ENCODE measurements around the gene HLA-B. TPM values are rescaled to one million over a fixed set of nuclear protein-coding genes. Genes with fewer than 3 reads are reported as not detected.

The HLA-B gene
- polyA plus RNA-seq, 3 donors from 2014 or later, result 9,643 to 11,927 (median 10,594) TPM

DNA sequence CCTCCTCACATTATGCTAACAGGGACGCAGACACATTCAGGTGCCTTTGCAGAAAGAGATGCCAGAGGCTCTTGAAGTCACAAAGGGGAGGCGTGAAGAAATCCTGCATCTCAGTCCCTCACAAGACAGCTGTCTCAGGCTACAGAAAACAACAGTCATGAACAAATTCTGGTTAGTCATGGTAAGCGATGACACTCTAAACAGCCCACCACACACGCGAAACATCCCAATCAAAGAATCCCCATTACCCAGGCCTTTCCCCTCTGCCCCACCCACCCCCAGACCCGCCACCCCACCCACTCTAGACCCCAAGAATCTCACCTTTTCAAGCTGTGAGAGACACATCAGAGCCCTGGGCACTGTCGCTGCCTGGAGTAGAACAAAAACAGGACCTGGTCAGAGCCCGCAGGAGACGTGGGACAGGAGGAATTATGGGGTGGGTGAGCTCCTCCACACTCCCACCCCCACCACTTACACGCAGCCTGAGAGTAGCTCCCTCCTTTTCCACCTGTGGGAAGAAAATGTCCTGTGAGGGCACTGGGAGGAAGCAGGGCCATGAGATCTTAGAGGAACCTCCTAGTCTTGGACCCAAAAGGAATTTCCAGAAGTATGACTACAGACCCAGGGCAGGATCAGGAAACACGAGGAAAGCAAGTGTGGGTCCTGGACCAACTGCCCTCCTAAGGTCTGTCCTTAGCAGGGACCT is 2.7 kb downstream of the HLA-B start:
- peaks cover 67 to 79% of the 10 kb centered on the region in 2 donors for H3K4me1 Mint-ChIP-seq
- H3K4me3 Mint-ChIP-seq, result peak overlapping the region; percentile 96 to 99 (median 97)
- H3K27me3 Mint-ChIP-seq (ENCODE audit: low read depth in 3 of 3), result peaks cover 65 to 69% (median 68%) of the 10 kb centered on the region in 3 donors
- peak overlapping the region; percentile 46 to 100 (median 96) for H3K27ac Mint-ChIP-seq
- peak; percentile 38 to 54 (median 46) for DNase-seq
- H3K36me3 Mint-ChIP-seq, result peaks cover 32 to 37% (median 37%) of the 10 kb centered on the region in 3 donors
- no peaks in the 10 kb centered on the region for H3K9me3 Mint-ChIP-seq

DNA sequence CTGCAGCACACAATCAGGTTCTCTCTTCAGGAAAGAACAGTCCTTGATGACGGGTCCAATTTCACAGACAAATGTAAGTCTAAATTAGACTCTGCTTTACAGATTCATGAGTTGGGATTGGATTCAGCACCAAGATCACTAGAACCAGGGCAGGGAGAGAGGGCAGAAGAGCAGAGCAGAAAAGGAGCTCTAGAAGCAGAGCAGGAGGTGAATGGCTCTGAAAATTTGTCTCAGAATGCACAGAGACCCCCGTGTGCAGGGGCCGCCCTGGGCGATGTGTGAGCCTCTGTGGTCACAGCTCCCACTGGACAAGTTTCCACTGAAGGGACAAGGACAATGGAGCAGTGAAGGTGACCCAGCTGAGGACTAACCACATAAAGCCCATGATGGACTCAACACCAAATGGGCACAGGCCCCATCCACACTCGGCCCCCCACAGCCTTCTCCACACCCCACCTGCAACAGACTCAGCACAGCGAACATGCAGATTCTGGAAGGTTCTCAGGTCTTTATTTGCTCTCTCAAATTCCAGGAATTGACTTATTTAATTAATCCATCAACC is 3.5 kb downstream of the HLA-B start:
- Mint-ChIP-seq H3K4me3 (peak overlapping the region; percentile 96 to 99 (median 97)), H3K27ac (peak overlapping the region; percentile 46 to 100 (median 96)), H3K36me3 (peaks cover 32 to 37% (median 37%) of the 10 kb centered on the region in 3 donors), H3K27me3 (ENCODE audit: low read depth in 3 of 3) (peaks cover 65 to 69% (median 68%) of the 10 kb centered on the region in 3 donors), H3K4me1 (peaks cover 59 to 70% of the 10 kb centered on the region in 2 donors), H3K9me3 (no peaks in the 10 kb centered on the region)
- peak in 2 of 3 donors; percentile 21 to 39 for DNase-seq

DNA sequence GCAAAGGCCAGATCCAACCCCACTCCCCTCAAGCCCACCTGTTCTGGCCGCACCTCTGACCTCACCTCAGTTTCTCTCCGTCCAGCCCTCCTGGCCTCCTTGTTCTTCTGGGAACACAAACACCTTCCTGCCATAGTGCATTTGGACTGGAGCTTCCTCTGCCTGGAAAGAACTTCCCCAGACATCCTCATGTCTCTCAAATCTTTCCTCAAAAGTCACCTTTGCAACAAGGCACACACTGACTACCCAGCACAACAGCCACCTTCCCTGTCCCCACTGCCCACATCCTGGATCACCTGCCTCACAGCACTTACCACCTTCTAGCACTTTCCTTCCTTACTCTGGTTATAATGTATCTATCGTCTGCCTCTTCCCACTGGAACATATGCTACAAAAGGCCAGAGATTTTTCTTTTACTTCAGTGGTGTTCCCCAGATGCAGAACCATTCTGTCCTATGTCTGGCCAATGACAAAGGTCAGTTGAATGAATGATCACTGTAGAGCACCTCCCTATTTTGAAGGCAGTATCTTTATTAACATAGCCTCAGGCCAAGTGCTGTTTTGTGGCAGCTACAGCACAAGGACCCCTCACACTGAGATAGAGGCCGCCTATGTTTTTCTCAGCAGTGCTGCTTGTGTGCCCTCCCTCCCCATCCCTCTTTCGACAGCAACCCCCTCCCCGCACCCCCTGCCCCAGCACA is 4.1 kb downstream of the HLA-B start:
- Mint-ChIP-seq H3K27ac (peak overlapping the region; percentile 46 to 100 (median 96)), H3K4me1 (peaks cover 53 to 64% of the 10 kb centered on the region in 2 donors), H3K9me3 (no peaks in the 10 kb centered on the region), H3K27me3 (ENCODE audit: low read depth in 3 of 3) (peaks cover 65 to 69% (median 68%) of the 10 kb centered on the region in 3 donors), H3K4me3 (peak overlapping the region; percentile 96 to 99 (median 97)), H3K36me3 (peaks cover 32 to 37% (median 37%) of the 10 kb centered on the region in 3 donors)
- DNase-seq, result peak; percentile 35 to 56 (median 49)

DNA sequence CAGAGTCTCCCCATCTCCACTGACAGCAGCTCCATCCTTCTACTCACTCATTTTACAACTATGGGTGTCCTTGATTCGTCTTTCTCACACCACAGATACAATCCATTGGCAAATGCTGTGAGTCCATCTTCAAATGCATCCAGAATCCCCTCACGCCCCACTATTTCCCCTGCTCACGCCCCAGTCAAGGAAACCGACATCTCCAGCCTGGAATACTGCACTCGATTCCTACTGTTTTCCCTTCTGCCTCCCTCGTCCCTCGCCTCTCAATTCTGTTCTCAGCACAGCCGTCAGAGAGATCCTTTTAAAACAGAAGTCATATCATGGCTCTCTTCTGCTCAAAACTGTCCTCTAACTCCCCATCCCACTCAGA is 4.7 kb downstream of the HLA-B start:
- Mint-ChIP-seq H3K9me3 (no peaks in the 10 kb centered on the region), H3K36me3 (peaks cover 32 to 37% (median 37%) of the 10 kb centered on the region in 3 donors), H3K4me1 (peaks cover 48 to 58% of the 10 kb centered on the region in 2 donors), H3K27ac (peak overlapping the region; percentile 46 to 100 (median 96)), H3K4me3 (peak overlapping the region; percentile 96 to 99 (median 97)), H3K27me3 (ENCODE audit: low read depth in 3 of 3) (peaks cover 63 to 68% (median 66%) of the 10 kb centered on the region in 3 donors)
- peak in 2 of 3 donors; percentile 24 to 31 for DNase-seq

DNA sequence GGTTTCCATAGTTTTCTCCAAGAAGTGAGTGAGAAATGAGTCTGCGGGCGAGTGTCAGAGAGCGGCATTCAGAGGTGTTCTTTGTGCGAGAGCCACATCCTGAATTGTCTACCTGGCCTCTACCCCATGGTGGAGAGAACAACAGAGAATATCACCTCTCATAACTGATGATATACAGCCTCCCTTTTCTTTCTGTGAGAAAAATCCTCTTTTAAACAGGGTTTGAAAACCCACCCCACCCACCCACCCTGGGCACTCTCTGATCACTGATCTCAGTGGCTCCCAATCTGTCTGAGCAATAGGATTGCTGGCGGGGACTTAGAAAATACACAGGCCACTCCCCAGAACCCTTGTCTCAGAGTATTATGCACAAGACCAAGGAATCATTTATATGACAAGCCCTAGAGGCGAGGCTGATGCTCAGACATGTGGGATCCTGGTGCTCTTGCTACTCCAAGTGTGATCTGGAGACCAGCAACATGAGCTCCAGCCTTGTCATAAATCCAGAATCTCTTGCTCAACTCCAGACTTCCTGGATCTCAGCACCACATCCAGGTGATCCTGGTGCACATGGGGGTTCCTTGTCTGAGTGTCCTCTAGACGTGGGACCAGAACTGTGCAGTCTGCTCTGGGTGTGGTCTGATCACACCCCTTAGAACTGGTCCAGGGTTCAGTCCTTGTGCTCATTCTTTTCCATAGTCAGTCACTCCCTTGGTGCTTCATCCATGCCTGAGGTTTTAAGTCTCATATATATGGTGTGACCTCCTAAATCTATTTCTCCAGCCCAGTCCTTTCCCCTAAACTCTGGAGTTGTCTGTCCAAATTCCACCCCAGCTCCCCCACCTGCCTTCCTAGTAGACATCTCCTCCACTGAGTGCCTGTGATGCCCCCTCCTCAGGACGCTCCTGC is 5.3 kb downstream of the HLA-B start:
- H3K4me3 Mint-ChIP-seq, result peak overlapping the region; percentile 96 to 99 (median 97)
- peaks cover 56 to 63% (median 60%) of the 10 kb centered on the region in 3 donors for H3K27me3 Mint-ChIP-seq (ENCODE audit: low read depth in 3 of 3)
- peaks cover 32 to 37% (median 37%) of the 10 kb centered on the region in 3 donors for H3K36me3 Mint-ChIP-seq
- peak overlapping the region; percentile 80 to 100 (median 96) for H3K27ac Mint-ChIP-seq
- no peaks in the 10 kb centered on the region for H3K9me3 Mint-ChIP-seq
- peaks cover 47 to 58% of the 10 kb centered on the region in 2 donors for H3K4me1 Mint-ChIP-seq
- peak; percentile 48 to 55 (median 55) for DNase-seq

DNA sequence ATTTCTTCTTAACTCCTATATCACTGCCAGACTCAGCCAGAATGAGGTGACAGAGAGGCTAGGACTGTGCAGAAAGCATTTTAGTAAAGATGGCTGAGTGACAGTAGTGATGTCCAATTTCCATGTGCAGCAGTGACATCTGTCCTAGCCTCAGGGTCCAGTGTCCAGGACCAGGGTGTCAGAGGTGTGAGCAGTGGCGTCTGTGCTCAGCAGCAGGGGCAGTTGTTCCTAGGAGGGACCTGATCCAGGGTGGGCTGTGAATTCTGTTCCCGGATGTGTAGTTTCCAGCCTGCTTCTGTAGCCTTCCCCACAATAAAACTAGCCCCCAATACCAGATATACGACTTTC is 6.0 kb downstream of the HLA-B start:
- peaks cover 47 to 58% of the 10 kb centered on the region in 2 donors for H3K4me1 Mint-ChIP-seq
- H3K27me3 Mint-ChIP-seq (ENCODE audit: low read depth in 3 of 3), result peaks cover 50 to 57% (median 54%) of the 10 kb centered on the region in 3 donors
- no peaks in the 10 kb centered on the region for H3K9me3 Mint-ChIP-seq
- peak in 1 of 3 donors; percentile 27 for DNase-seq
- H3K36me3 Mint-ChIP-seq, result peaks cover 29 to 35% (median 34%) of the 10 kb centered on the region in 3 donors
- H3K27ac Mint-ChIP-seq, result peak overlapping the region; percentile 65 to 100 (median 79)
- H3K4me3 Mint-ChIP-seq, result peak overlapping the region in 2 of 5 donors; percentile 15 to 40

DNA sequence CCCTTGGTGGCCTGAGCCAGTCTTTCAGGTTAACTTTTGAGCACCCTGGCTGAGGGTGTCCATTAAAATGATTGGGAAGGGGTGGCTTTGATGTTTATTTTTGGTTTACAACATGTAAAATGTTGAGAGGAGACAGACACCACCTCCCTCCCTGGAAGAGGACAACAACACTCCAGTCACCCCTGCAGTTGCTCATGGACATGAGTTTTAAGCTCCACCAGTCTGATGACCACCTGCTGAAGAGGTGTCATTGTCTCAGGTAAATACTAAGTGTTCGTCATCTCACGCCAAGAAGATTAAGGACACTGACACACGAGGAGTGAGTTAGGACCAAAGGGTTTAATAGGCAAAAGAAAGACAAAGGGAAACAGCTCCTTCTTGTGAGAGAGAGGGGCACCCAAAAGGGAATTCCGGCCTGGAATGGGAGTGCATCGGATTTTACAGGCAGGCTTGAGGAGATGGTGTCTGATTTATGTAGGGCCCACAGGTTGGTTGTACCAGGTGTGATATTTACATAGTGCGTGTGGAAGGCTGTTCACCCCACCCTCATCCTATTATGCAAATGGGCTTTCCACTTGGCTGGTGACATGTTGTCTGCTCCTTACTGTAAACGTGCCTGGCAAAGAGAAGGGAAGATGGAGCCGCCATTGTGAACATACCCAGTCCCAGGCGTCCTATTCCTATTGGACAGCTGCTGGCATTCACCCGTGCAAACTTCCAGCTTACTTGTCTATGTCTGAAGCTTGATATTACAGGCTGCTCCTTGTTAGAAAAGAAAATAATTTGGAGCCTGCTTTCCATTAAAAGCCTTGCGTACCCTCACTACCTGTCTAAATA is 6.6 kb downstream of the HLA-B start:
- peak overlapping the region in 2 of 5 donors; percentile 27 to 29 for H3K4me3 Mint-ChIP-seq
- H3K27ac Mint-ChIP-seq, result peak overlapping the region; percentile 60 to 100 (median 74)
- H3K36me3 Mint-ChIP-seq, result peaks cover 23 to 29% (median 29%) of the 10 kb centered on the region in 3 donors
- peaks cover 42 to 53% of the 10 kb centered on the region in 2 donors for H3K4me1 Mint-ChIP-seq
- DNase-seq, result peak; percentile 27 to 42 (median 30)
- peaks cover 44 to 51% (median 48%) of the 10 kb centered on the region in 3 donors for H3K27me3 Mint-ChIP-seq (ENCODE audit: low read depth in 3 of 3)
- H3K9me3 Mint-ChIP-seq, result no peaks in the 10 kb centered on the region

DNA sequence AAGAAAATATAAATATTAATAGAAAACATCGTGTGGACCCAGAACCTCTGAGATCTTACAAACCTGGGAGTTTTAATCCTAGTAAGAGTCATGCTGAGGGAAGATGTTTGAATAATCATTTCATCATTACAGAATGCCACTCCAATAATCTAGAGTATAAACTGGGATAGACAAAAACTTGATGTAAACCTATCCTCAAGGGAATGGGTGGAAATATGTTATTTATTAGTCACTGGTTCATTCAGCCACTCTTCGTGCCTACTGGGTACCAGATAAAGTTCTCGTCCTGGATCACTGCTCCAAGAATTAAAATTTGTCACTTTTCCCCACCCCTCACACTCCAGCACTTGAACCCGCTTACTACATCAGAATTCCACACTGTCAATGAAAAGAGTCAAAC is 7.7 kb downstream of the HLA-B start:
- Mint-ChIP-seq H3K9me3 (no peaks in the 10 kb centered on the region), H3K4me3 (no peak overlapping the region), H3K27ac (peak overlapping the region in 3 of 6 donors; percentile 1 to 100 (median 2)), H3K4me1 (peaks cover 31 to 42% of the 10 kb centered on the region in 2 donors), H3K27me3 (ENCODE audit: low read depth in 3 of 3) (peaks cover 33 to 42% (median 39%) of the 10 kb centered on the region in 3 donors), H3K36me3 (peaks cover 12 to 19% (median 18%) of the 10 kb centered on the region in 3 donors)
- no peak for DNase-seq

DNA sequence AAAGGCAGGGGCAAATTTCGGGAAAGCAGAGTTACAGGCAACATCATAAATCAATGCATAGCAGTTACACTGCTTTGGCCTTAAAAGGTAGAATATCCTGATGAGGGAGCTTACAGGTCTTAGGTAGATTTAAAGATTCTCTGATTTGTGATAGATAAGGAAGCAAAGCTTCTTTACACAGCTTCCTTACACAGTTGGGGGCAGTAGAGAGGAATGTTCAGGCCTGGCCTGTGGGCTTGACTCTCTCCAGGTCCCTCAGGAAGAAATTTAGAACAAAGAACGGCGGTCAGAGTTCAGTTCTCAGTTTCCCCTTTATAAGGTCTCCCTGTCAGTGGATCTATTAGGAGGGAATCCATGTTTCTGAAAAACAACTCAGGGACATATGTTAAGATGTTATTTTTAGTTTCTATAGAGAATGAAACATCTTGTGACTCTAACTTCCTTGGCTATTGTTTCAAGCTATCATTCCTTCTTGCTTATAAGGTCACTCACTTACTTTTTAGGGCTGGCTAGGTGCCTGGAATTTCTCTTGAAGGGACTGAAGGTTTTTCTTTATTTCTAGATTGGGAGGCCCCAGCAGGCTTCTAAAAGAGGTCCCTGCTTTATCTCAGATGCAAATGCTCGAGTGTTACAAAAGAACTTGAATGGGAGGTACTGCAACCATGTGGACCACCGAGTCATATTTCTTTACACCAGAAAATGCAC is 11.8 kb downstream of the HLA-B start:
- Mint-ChIP-seq H3K4me1 (peaks cover 0 to under 1% of the 10 kb centered on the region in 2 donors), H3K9me3 (peaks cover 4 to 8% (median 6%) of the 10 kb centered on the region in 6 donors), H3K4me3 (no peak overlapping the region), H3K36me3 (peaks cover 2 to 8% (median 7%) of the 10 kb centered on the region in 3 donors), H3K27me3 (ENCODE audit: low read depth in 3 of 3) (peaks cover 3 to 12% (median 12%) of the 10 kb centered on the region in 3 donors), H3K27ac (peak overlapping the region in 1 of 6 donors; percentile 48)
- no peak for DNase-seq

DNA sequence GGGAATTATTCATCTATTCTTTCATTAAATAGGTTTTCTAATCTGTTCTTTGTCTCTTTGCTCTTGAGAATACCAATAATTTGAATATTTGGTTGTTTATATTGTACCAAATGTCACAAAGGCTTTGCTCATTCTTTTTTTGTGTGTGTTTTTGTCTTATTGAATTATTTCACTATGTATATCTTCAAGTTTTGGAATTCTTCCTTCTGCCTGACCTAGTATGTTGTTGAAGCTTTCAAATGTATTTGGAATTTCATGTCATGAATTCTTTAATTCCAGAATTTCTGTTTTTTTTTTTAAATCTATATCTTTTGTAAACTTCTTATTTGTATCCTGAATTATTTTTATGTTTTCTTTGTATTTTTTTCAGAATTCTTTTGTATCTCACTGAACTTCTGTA is 16.8 kb downstream of the HLA-B start:
- peaks cover 3 to 12% (median 10%) of the 10 kb centered on the region in 3 donors for H3K27me3 Mint-ChIP-seq (ENCODE audit: low read depth in 3 of 3)
- H3K4me3 Mint-ChIP-seq, result no peak overlapping the region
- DNase-seq, result no peak
- H3K9me3 Mint-ChIP-seq, result peaks cover 35 to 54% (median 48%) of the 10 kb centered on the region in 6 donors
- H3K36me3 Mint-ChIP-seq, result peaks cover 20 to 36% (median 36%) of the 10 kb centered on the region in 3 donors
- no peaks in the 10 kb centered on the region for H3K4me1 Mint-ChIP-seq
- no peak overlapping the region for H3K27ac Mint-ChIP-seq

DNA sequence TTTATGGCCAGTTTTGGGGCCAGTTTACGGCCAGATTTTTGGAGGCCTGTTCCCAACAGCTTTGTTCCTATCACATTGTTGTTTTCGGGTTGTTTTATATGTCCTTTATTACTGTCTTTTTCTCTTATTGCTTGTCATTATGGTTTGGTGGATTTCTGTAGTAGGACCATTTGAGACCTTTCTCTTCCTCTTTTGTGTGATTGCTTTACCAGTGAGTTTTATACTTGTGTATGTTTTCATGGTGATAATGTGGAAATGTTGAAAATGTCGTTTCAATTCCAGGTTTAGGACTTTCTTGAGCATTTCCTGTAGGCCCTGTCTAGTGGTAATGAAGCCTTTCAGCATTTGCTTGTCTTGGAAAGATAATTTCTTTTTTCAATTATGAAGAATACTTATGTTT is 17.8 kb downstream of the HLA-B start:
- no peak for DNase-seq
- Mint-ChIP-seq H3K27ac (no peak overlapping the region), H3K4me3 (no peak overlapping the region), H3K9me3 (peaks cover 35 to 58% (median 48%) of the 10 kb centered on the region in 6 donors), H3K4me1 (no peaks in the 10 kb centered on the region), H3K27me3 (ENCODE audit: low read depth in 3 of 3) (peaks cover 3 to 10% (median 7%) of the 10 kb centered on the region in 3 donors), H3K36me3 (peaks cover 20 to 42% (median 36%) of the 10 kb centered on the region in 3 donors)
